CD4-positive, alpha-beta T cell treated with Interleukin-15 for 1 hour (primary cell): ENCODE measurements around the gene CATSPERB.
"Not testable (repeated sequence)": the region's sequence is repeated elsewhere in the genome, so short reads cannot be mapped to it uniquely, and the experiment has no call there.

Experiments used
- DNase-seq: peaks from one replicate; pipeline ENCODE4 v3.0.0-alpha.2; 2020

The CATSPERB gene, protein sequence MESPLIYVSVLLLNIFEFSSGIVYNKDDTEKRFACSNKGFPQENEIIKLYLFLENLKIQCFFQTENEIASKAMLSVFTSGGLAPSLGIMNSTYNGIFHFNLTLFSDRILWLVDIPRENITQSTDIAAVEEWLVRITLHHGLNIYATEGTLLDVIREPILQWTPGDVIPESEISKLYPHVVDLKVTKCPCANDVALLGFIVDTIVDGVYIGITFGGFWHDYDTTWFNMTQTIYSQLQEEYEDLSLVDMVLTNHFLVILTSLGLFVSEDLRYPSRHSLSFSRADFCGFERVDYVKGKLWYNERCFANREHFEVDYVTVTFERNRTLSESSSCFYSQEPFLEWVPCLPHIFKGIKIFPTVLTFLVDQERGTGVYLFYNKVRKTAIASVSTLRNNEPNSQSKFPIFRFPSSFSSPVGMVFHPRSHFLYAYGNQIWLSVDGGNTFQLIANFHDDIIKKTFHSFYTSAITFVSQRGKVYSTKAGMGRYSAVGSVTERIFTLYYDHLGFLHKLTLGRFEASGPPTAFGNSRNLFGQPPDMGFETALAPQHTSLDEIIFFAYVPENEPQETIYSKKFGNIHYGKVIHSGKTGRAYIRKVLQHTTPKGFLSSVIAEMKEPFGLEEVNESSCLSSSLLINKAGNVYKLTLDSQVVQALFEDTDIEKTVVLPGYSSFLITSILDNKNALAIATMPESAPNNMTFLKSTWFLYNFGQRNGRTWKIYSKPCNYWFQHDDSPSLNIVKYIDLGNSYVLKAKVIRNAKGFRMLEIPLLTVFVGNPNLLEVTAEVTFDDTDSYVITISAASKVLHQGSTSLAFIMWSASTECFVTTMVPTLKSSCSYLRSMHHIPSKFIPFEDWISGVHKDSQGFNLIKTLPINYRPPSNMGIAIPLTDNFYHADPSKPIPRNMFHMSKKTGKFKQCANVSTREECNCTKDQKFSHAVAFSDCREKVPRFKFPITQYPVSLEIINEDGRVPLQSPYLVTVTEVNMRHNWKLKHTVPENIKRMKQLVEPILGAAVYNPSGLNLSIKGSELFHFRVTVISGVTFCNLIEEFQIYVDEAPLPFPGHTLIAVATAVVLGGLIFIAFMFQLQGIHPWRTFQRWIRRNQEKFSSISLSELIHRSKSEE

DNA sequence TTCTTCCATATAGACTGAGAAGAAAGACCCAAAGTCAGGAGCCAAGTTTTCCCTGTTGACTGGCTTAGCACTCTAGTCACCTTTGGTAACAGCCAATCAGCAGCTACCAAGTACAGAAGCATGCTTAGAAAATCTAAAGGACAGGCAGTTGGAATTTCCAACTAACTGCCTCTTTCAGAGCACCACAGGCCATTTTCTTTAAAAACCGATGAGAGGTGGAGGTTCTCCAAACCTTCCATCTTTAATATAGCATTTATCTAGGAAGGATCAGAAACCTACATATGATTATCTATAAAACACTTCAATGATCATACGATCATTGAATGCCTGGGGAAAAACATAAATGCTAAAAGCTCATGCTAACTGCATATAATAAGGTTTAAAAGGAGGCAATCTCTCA, at the start of gene CATSPERB:
CATSPERB (minus strand) TSS at position 101 of the 400 bp plus-strand sequence. CDS start 2,607 bp downstream, outside the sequence.
- no peak for DNase-seq

DNA sequence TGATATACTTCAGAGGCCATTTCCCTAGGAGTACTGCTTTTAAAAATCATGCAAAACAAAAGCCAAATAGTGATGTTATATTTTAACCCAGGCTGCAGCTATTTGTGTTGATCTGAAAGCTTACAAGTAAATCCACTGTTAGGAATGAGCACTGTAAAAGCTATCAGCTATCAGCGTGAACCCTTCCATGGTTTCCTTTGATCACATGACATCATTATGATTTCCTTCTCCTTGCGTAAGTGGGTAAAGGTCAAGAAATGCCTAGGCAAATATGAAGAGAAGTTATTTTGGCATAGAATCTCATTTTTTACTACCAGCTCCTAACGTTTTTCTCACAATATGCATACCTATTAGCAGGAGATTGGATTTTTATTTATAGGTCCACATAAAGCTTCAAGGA, 48.6 kb upstream of the CATSPERB start:
- no peak for DNase-seq

DNA sequence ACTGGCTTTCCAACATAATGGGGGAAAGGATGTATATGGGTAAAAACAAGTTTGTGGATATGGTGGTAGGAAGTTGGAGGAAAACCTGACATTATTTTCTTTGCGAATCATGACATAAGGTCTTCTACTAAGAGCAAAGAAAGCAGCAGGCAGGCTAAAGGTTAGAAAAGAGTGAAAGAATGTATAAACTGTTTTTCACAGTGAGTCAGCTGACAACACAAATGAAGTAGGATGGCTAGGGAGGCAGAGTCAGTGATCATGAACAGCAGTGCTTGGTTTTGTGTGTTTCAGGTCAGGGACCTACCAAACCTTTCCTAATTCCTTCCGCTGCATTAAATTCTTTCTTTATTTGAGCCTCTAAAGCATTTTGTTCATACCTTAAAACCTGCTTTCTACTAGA, 46.3 kb upstream of the CATSPERB start:
- no peak for DNase-seq

DNA sequence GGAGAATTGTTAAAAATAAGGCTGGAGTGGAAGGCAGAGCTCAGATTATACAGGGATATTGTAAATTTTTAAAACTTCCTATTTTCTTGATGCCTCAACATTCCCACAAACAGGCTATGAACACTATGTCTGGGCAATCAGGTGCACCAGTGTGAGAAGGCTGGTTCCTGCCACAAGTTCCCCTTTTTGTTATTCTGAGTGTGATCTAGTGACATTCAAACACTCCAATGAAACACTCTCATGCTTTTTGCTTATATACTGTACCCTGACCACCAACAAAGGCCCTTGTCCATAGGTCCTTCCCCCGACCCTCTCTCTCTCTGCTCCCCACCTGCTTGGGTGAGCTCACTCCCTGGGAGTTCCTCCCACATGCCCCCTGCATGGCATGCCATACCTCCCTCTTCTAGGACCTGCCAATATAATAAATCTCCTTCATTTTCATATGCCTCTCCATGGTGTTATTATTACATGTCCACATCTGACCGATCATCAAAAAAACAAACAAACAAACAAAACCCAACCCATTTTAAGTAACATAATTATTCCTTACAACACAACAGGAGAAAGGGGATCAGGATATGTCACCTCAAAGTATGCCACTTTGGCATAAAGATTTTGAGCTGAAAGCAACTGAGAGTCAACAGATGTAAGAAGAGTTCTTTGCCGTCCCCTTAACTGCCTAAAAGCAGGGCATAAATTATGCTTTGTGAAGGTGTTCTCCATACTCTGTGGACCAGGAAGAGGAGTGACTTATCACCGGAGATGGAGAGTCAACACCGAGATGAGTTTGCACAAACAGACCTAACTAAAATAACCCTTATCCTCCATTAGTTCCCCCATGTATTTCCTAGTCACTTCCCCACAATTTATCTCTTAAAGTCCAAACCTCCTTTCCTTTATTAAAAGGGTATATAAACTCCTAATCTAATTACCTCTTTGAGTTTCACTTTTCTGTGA, 42.5 kb upstream of the CATSPERB start:
- no peak for DNase-seq

DNA sequence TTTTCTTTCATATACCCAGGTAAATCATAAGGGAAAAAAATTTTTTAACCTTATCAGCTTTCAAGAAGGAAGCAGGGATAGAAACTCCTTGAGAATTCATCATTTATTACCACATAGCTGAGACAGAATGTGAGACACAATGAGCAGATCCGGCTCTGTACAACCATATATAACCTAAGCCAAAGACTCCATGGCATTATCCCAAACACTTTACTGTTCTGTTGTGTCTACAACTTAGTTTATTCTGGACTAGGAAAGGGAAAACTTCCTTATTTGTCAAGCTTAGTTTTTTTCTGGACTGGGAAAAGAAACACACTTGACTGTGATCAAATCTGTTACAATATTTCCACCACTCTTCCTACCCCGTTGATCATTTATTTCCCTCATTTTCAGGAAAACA, 38.3 kb upstream of the CATSPERB start:
- DNase-seq, result no peak

DNA sequence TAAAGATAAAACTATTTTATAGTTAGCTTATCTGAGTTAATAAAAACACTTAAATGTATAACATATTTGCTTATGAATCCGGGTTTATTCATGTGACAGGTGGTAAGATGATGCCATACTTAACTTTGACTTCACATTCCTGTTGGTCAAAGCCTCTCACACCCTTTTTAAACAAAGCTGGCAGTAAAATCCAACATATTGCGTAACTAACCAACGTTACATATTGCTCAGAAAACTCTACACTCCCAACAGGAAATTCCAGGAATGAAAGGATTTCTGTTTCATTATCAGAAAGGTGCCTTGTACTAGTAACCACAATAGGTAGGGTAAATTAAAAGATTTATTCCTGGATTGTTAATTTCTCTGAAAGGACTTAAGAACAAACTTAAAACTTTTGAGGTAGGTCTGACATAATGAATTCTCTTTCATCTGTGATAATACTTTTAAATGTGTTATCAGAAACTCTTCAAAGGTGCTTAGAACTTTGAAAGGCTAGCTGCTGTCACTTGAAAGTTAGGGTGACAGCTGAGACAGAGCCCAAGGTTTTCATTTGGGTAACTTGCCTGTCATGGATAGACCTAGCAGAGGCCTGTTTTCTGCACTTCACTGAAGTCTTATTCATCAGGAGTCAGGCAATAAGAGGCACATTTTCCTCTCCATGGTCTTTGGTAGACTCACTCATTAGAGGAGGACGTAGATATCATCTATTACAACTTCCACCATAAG, 23.8 kb upstream of the CATSPERB start:
- DNase-seq, result no peak

DNA sequence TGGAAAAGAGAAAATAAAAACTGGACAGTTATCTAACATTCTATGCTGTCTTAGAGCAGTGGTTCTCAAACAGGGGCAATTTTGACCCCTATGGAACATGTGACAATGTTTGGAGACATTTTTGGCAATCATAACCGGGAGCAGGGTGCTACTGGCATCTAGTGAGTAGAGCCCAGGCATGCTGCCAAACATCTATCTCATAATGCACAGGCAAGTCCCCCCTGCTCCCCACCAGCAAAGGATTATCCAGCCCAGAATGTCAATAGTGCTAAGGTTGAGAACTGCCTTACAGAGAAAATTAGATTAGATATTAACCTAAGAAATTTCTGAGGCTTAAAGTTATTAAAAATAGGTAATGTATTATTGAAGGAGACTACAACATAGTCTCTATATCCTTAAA, 22.9 kb upstream of the CATSPERB start:
- DNase-seq, result no peak

DNA sequence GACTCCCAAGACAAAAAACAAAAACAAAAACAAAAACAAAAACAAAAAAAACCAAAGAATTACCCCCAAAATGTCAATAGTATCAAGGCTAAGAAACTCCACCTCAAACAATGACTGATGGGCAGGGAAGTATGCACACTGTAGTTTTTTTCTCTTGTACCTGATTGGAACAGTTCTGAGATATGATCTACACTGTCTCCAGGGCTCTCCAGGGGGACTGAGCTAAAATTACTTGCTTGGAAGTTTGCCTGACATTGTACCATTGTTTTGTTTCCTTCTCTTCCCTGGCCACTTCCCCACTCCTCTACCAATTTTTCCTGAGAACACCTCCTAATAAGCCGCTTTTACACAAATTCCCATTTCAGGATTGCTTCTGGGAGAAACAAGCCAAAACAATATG, 22.3 kb upstream of the CATSPERB start:
- no peak for DNase-seq

DNA sequence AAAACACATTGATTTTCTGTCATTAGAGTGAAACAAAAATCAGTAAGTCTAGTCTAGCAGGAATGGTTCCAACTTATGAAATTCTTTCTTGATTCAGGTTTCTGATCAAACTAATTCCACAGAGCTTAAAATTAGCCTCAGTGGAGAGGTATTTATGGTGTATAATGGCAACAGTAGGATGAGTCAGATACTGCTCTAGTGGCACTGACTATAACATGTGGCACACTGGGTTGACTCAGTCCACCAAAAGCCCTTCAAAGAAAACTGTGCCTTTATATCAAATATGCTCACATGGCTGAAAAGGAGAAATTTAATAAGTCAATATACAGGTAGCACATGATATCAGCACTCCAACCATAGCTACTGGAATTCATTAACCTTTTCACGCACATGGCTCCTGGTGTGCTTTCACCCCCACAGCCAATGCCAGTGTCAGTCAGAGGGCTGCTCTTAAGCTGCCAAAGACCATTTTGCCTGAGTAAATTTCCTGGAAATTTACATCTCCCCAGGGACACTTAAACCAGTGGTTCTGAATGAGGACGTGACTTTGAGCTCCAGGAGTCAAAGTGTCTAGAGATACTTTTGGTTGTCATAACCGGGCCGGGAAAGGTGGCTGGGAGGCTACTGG, 21.7 kb upstream of the CATSPERB start:
- no peak for DNase-seq

DNA sequence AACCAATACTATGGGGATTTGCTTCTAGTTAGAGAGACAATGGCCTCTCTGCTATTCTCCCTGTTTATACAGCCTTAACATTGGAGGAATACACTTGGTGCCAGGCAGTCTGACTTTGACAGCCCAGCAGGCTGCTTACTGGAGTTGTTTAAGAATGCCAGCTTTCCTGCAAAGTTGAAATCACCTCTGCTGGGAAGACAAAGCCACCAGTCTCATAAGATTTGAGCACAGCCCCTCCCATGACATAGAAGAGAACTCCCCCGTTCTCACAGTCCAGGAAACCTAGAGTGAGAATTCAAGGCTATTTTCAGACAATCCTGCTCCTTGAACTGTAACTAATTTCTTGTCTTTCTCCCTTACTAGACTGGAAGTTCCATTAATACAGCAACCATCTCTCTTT, 21.1 kb upstream of the CATSPERB start:
- DNase-seq, result no peak

DNA sequence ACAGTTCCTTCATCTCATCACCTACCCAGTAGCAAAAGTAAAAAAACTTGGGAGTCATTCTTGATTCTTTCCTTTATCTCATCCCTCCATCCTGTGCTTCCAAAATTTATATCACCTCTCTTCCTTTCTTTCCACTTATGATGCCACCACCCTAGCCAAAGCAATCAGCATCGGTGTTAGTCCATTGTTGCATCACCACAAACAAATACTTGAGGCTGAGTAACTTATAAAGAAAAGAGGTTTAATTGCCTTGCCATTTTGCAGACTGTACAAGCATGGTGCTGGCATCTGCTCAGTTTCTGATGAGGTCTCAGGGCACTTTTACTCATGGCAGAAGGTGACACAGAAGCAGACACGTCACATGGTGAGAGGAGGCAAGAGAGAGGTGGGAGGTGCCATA, 19.8 kb upstream of the CATSPERB start:
- no peak for DNase-seq

DNA sequence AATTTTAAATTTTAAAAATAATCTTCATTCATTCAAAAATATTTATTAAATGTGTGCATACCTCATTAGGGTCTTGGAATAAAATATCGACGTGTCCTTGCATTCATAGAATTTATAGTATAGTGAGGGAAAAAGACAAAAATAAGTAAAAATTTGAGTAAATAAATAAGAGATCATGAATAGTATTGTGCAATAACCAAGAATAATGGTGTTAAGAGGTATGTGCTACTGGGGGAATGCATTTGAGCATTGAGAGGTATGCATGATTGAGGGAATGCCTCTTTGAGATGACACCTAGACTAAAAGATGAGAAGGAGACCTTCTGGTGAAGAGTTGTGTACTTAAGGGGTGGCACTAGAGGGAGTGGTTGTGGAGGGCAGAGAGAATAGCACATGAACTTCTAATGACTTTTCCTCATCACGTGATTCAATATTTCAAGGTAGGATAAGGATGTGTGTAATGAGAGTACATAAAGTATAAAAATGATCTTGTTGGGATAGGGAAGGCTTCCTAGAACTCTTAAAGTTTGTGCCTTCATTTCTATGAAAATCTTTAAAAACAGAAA, 18.8 kb upstream of the CATSPERB start:
- no peak for DNase-seq

DNA sequence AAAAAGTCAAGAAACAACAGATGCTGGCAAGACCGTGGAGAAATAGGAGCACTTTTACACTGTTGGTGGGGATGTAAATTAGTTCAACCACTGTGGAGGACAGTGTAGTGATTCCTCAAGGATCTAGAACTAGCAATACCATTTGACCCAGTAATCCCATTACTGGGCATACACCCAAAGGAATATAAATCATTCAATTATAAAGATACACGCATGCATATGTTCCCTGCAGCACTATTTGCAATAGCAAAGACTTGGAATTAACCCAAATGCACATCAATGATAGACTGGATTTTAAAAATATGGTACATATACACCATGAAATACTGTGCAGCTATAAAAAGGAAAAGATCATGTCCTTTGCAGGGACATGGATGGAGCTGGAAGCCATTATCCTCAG, 18.0 kb upstream of the CATSPERB start:
- no peak for DNase-seq

DNA sequence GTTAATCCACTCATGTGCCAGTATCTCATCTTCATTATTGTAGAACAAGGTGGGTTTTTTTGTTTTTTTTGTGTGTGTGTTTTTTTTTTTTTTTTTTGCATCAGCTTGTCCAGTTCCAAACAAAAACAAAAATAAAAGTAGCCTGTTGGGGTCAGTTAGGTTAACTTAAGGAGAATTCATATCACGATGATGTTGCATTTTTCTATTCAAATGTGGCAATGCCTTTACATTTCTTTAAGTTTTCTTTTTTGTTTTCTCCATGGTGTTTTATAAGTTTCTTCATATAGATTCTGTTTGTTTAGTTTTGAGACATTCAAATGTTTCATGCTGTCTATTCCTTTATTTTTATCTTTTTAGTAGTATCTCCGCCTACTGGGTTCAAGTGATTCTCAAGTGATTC, 16.2 kb upstream of the CATSPERB start:
- DNase-seq, result no peak

DNA sequence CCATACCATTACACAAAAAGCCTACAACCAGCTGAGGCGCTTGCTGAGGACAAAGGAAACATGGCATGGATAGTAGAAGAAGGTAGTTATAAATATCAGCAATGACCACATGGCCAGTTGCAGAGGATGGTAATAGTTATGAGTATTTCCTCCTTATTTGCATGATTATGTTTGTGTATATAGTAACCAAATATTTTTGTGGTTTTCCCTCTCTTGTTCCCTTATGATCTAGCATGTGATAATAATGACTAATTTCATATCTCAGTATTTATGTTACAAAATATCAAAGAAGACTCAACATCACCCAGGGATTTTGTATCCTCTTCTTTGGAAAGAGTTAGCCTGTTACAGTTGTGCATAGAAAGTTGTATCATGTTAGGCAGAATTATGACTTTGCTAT, 13.5 kb upstream of the CATSPERB start:
- no peak for DNase-seq

DNA sequence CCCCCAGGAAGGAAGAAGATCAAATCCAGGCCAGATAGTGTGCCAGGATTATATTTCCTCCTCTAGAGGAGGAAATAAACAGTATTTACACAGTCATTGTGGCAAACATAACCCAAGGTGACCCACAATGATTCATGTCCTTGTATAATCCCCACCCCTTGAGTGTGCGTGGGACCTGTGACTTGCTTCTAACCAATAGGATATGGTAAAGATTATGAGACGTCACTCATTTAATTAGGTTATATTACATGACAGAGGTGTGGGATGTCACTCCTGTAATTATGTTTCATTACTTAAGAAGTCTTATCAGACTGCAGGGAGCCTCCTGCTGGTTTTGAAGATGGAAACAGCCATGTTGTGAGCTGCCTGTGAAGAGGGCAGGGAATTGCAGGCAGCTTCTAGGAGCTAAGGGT, 12.2 kb upstream of the CATSPERB start:
- no peak for DNase-seq

DNA sequence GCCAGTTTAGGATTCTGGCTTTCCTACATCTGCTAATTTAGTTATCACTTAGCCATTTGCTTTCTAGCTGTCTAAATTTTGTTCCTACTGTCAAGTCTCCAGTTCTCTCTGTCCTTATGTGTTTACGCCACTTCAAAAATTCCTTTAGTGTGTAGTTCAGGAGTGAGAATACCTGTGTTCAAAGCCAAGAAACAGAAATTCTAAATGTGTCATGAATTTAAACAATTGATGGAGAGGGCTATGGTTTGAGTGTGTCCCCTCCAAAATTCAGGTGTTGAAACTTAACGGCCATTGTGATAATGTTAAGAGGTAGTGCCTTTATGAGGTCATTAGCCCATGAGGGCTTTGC, 11.4 kb upstream of the CATSPERB start:
- no peak for DNase-seq

DNA sequence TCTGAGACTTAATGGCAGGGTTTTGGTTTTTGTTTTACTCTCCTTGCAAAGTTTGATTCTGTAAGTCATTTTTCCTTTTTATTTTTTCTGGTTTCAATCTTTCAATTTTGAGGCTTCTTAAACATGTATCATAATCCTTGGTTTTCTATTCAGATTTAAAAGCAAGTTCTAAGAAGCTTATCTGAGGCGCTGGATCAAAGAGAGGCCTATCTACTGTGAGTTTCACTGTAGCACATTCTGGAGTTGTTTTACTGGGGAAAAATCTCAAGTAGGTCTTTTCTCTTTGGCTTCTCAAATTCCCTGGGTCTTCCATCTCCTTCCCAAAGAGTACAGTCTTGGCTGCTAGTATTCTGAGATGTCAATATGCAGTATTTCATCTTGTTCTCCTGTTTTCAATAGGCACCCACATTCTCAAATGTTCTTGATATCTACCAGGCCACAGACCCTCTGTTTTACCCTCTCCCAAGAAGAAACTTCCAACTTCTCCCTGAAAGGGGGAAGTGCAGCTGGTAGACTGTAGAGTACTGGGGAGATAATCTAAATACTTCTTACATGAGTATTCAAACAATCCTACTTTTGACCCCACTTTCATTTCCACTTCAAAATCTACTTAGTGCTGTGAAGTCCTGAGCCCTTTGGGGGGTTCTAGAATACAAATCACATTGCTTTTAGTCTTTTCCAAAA, 10.9 kb upstream of the CATSPERB start:
- no peak for DNase-seq

DNA sequence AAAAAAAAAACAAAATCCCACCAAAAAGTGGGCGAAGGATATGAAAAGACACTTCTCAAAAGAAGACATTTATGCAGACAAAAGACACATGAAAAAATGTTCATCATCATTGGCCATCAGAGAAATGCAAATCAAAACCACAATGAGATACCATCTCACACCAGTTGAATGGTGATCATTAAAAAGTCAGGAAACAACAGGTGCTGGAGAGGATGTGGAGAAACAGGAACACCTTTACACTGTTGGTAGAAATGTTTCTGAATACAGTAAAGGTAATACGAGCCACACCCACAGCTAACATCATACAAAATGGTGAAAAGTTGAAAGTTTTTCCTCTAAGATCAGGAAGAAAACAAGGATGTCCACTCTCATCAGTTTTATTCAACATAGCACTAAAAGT, 8.0 kb upstream of the CATSPERB start:
- DNase-seq, result not testable (repeated sequence)

DNA sequence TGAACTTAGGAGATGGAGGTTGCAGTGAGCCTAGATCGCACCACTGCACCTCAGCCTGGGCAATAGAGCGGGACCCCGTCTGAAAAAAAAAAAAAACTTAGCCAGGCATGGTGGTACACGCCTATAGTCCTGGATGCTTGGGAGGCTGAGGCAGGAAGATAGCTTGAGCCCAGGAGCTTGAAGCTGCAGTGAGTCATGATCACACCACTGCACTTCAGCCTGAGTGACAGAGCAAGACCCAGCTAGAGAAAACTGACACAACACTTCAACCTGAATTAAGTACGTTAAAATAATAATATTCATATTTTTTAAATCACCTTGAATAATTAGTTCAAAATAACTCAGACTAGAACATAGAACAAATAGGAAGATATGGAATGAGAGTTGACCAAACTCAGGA, 5.7 kb upstream of the CATSPERB start:
- DNase-seq, result no peak
